NCI-H748 (cell line): Measurements from ENCODE around the gene ZNF672.
A peak's percentile ranks its signal among the peaks of the same experiment; 100 is the strongest.
"Not testable (repeated sequence)": the region's sequence is repeated elsewhere in the genome, so short reads cannot be mapped to it uniquely, and the experiment has no call there.

Experiments used
- DNase-seq: peaks from one replicate; lab custom pipeline; 2025; ENCODE audit not compliant: unreplicated experiment; lab: John Stamatoyannopoulos, UW

ZNF672 gene

GRCh38 chr1:248852481-248853405 is 14.7 kb downstream of the ZNF672 start:
- no peak for DNase-seq

- no peak for DNase-seq
Measured at GRCh38 chr1:248853663-248854375, 15.8 kb downstream of the ZNF672 start.

- DNase-seq = no peak
Measured at GRCh38 chr1:248855580-248855979, 17.6 kb downstream of the ZNF672 start.

- no peak for DNase-seq
Measured at GRCh38 chr1:248856176-248856575, 18.2 kb downstream of the ZNF672 start.

GRCh38 chr1:248857201-248857600 is 19.2 kb downstream of the ZNF672 start:
- DNase-seq = no peak

GRCh38 chr1:248857749-248858095 is 19.7 kb downstream of the ZNF672 start:
- no peak for DNase-seq

- peak; percentile 80 for DNase-seq
Measured at GRCh38 chr1:248858096-248858890, 20.3 kb downstream of the ZNF672 start.

- DNase-seq = peak; percentile 95
Measured at GRCh38 chr1:248858891-248859889, 21.2 kb downstream of the ZNF672 start, which contains the start of gene ZNF692. ZNF692 (minus strand) TSS chr1:248859085; CDS start chr1:248858309, 776 bp downstream.

GRCh38 chr1:248860007-248860406 is 22.0 kb downstream of the ZNF672 start:
- no peak for DNase-seq

GRCh38 chr1:248861616-248862015 is 23.6 kb downstream of the ZNF672 start:
- DNase-seq = no peak

GRCh38 chr1:248862695-248862997 is 24.6 kb downstream of the ZNF672 start:
- DNase-seq = no peak

- peak; percentile 90 for DNase-seq
Measured at GRCh38 chr1:248862998-248863881, 25.2 kb downstream of the ZNF672 start.

- no peak for DNase-seq
Measured at GRCh38 chr1:248871837-248872401, 33.9 kb downstream of the ZNF672 start.

- peak; percentile 89 for DNase-seq
Measured at GRCh38 chr1:248872752-248873408, 34.9 kb downstream of the ZNF672 start.

- DNase-seq = peak; percentile 91
Measured at GRCh38 chr1:248873409-248873992, 35.5 kb downstream of the ZNF672 start.

- DNase-seq = peak; percentile 88
Measured at GRCh38 chr1:248873993-248874533, 36.0 kb downstream of the ZNF672 start.

- DNase-seq = no peak
Measured at GRCh38 chr1:248881261-248881660, 43.2 kb downstream of the ZNF672 start.

GRCh38 chr1:248882427-248882826 is 44.4 kb downstream of the ZNF672 start:
- DNase-seq = not testable (repeated sequence)
